Astrocyte of the cerebellum (primary cell): Measurements from ENCODE around the gene PPP3CA.
A peak's percentile ranks its signal among the peaks of the same experiment; 100 is the strongest.

Experiments
- DNase-seq: peaks from one replicate; pipeline ENCODE4 v3.0.0-alpha.2; 2011; ENCODE audit warnings: low read depth
- H3K4me3 ChIP-seq: 2 replicates; pipeline ENCODE4 v1.5.1; 2011; ENCODE audit warnings: mild to moderate bottlenecking, low read depth, low read length, moderate library complexity
- CTCF ChIP-seq: IDR thresholded peaks from 2 replicates; pipeline ENCODE4 v1.5.1; 2012; ENCODE audit warnings: low read length, low read depth, moderate library complexity, mild to moderate bottlenecking; ENCODE audit errors: missing control alignments
- in situ Hi-C: cut with HindIII; loops from 2 replicates; pipeline ENCODE4 v1.10.0; 2017; ENCODE audit warnings: low sequenced_read_pairs

PPP3CA gene

GRCh38 chr4:101205916-101206315 lies 141.4 kb downstream of the PPP3CA start:
- no peak for DNase-seq
- in situ Hi-C loops, result no loop called here
- H3K4me3 ChIP-seq, result no peak overlapping the region
- TF ChIP-seq CTCF, result no peak

- no peak overlapping the region for H3K4me3 ChIP-seq
- in situ Hi-C loops, result no loop called here
- no peak for TF ChIP-seq CTCF
- DNase-seq, result no peak
These were observed 145.9 kb downstream of the PPP3CA start for GRCh38 chr4:101201421-101201820.

- DNase-seq, result peak; percentile 60
- in situ Hi-C loops, result no loop called here
- H3K4me3 ChIP-seq, result no peak overlapping the region
- no peak for TF ChIP-seq CTCF
These were observed 146.8 kb downstream of the PPP3CA start for GRCh38 chr4:101200561-101200960.

GRCh38 chr4:101199507-101200285 lies 147.6 kb downstream of the PPP3CA start:
- H3K4me3 ChIP-seq, result no peak overlapping the region
- in situ Hi-C loops, result no loop called here
- TF ChIP-seq CTCF, result no peak

GRCh38 chr4:101198682-101199339 lies 148.5 kb downstream of the PPP3CA start:
- no peak overlapping the region for H3K4me3 ChIP-seq
- no peak for TF ChIP-seq CTCF
- in situ Hi-C loops, result no loop called here
- no peak for DNase-seq

More at GRCh38 chr4:101199507-101200285, 147.6 kb downstream of the PPP3CA start:
- DNase-seq, result no peak

GRCh38 chr4:101197350-101197749 lies 150.0 kb downstream of the PPP3CA start:
- no peak for DNase-seq
- no peak for TF ChIP-seq CTCF
- in situ Hi-C loops, result no loop called here
- no peak overlapping the region for H3K4me3 ChIP-seq
